ENCODE measurements around the gene PLXDC2.

- TF ChIP-seq CTCF (IDR thresholded peaks at IDR 0.05) (no peak), POLR2AphosphoS5 (IDR thresholded peaks at IDR 0.05; ENCODE audit: low read depth, low read length) (no peak), REST (IDR thresholded peaks at IDR 0.05; ENCODE audit: insufficient read depth in 1 of 2, low read depth in 2 of 2, low read length in 1 of 2) (no peak)
These were observed 289.0 kb downstream of the PLXDC2 start for GRCh38 chr10:20105236-20105635.

Data from Panc1 (cell line).